ENCODE measurements around the gene OR10A2.

GRCh38 chr11:6919698-6920097 lies 56.8 kb downstream of the OR10A2 start:
- TF ChIP-seq CTCF (IDR thresholded peaks at IDR 0.05; ENCODE audit: low read depth, low read length) (no peak), EZH2phosphoT487 (IDR thresholded peaks at IDR 0.05; ENCODE audit: low read depth) (no peak)

Data from OCI-LY3 (cell line).